GM19351 (cell line): ENCODE measurements around the gene SLC13A4.
"Not testable (repeated sequence)": the region's sequence is repeated elsewhere in the genome, so short reads cannot be mapped to it uniquely, and the experiment has no call there.

Experiments
- ATAC-seq: cut with Tn5 transposase; IDR thresholded peaks from one replicate; pipeline ENCODE4 v1.9.1; 2021; ENCODE audit warnings: mild to moderate bottlenecking, moderate library complexity; ENCODE audit not compliant: unreplicated experiment

The SLC13A4 gene

DNA sequence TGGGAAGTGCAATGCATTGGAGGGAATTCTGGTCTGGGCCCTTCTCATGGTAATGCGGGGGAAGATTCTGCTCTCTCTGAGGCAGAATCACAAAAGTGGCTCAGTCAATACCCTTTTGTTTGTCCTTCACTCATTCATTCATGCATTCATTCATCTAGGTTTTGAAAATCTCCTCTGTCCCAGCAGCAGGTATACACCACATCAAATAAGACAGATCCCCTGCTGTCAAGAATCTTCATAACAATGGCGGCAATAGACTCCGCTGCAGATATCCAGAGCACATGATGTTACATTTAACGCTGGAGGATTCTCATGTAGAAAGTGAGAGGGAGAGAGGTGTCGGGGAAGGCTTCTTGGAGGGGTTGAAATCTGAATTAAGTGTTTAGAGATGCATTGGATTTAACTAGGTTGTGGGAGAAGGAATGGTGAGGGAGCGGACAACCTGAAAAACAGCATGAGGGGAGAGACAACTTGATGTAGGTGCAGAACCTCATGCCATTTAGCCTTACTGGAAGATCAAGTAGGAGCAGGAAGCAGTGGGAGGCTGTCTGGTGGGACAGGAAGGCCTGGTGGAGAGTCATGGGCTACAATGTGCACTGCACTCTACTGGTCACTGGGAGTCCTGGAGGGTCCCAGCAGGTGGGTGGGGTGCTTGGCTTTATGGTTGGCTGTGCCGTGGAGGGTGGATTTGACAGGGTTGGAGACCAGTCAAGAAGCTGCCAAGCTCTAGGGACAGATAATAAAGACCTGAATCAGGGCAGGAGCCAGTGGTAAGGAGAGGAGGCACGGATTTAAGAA lies 25.8 kb upstream of the SLC13A4 start:
- no peak for ATAC-seq

DNA sequence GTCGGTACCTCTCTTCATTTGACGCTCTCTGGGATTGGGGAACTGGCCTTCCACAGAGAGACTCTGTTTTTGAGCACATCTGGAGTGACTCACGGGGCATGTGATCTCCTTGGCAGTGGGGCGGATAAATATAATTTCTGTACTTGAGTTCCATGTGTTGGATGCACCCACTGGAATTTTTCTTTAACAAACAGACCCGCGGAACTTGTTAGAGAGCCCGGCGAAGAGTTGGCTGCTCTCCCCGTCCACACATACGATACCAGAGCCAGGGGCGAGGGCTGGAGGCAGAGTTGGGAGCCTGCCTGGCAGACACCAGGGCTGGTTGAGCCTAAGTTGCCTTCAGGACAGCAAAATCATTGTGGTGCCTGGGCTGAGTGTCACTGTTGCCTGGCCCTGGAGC lies 20.8 kb upstream of the SLC13A4 start, which contains the start of gene FAM180A:
FAM180A (minus strand) TSS at position 44 of the 400 bp plus-strand sequence. CDS start 233 bp downstream, outside the sequence.
- ATAC-seq: no peak

DNA sequence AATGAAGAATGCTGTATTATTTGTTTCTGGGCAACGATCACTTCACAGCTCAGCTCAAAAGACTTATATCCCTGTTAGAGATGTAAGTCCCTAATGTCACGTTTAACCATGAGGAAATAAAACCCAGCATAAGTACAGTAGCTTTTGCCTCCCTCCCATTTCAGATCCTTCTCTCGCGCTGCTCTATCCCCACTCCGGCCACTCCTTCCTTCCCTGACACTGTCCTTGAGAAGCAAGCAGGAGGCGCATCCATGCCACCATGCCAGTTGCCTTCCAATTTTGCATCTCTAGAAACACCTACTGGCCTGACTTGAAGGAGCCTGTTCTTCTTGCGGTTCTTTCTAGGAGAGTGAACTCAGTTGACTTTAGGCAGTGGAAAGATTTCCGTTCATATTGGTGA lies 19.4 kb upstream of the SLC13A4 start:
- no peak for ATAC-seq

DNA sequence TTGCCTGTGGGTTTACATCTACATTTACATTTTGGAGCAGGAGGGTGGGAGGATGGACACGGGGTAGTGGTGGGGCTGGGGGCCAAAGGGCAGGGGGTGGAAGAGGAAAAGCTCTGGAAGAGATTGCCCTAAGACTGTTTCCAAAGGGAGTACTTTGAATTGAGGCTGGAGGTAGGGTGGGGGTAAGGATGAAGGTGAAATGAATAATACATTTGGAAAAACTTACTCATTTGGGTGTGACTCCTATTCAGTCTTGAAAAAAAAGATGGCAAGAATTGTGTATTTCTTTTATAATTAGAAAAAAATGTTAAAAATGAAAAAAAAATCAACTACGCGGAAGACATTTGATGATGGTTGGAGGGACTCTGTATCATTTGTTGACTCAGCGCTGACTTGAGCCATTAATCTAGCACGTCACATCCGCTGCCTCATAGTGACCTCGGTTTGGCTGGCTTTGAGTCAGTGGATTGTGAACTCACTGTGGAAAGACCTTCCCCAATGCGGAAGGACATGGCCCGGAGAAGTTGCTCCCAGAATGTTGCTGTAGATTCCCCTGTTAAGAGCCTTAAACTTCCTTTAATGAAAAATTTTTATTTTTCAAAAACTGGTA lies 17.8 kb upstream of the SLC13A4 start:
- ATAC-seq: no peak

DNA sequence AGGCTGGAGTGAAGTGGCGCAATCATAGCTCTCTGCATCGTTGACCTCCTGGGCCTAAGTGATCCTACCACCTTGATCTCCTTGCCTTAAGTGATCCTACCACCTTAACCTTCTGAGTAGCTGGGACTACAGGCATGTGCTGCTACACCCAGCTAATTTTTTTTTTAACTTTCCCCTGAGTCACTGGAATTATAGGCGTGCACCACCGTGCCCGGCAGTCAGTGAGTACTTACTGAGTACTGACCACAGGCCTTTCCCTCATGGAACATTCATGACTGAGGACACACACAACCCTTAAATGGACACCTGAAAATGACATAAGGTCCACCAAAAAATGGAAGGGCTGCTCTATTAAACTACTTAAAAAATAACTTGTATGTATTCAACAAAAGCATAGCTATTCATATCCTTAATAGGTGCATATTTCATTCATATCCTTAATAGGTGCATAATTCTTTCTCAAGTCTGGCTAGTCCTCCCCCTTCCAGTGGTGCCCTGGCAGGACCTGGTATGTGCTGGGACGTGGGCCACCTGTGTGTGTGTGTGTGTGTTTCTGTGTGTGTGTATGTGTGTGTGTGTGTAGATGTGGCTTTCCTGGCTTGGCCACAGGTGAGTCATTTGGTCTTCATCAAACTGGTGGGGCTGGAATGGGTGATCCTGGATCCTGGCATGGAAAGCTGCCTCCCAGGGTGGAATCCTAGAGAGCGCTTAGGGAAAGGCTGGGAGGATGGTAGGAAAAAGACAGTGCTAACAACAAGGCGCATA lies 17.1 kb upstream of the SLC13A4 start:
- no peak for ATAC-seq

DNA sequence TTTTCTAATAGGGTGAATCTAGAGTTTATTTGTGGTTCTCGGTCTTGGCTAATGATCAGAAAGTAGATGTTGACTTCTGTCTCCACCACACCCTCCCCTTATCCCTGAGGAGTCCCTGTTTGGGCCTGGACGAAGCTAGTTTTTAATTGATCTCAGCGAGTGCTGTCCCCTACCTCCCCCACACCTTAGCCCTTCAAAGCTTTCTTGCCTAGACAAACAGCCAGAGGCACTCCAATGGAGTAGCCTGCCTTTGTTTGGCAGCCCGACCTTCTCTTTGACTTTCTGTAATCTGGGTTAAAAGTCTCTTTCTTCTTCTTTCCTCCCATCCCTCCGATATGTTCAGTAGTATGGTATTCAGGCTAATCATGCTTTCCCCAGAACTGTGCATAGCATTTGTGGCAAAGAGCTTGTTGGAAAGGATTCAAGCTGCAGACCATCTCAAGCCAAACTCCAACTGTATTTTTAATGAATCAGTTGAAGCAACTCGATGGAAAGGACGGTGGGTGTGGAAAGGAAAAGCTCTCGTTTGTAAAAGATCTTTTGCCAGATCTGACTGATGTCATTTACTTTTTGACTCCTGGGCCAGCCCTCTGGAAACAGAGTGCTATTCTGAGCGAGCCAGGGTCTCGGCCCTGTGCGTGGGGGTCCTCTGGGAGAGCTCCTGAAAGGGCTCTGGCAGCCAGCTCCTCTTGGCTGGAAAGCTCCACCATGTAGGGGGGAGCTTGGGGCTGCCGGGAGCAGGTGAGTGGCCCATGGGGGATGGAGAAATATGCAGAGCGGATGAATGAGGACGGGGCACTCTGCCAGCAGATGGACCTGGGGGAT lies 16.1 kb upstream of the SLC13A4 start:
- ATAC-seq: no peak

DNA sequence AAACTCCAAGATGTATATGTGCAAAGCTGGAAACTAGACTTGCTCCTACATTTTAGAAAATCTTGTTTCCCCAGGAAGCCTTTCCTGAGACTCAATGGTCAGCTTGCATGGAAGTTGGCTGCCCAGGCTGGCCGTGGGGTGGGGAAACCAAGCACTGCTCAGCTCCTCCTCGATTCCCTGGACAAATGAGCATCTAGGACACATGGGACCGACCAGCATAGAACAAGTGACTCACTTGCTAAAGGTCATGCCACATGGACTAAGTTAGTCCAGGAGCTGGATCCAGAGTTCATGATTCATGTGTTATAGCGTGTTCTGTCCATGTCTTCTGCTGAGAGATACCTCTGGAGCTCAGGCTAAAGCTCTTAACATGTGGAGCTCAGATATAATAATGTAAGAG lies 14.4 kb upstream of the SLC13A4 start:
- no peak for ATAC-seq

DNA sequence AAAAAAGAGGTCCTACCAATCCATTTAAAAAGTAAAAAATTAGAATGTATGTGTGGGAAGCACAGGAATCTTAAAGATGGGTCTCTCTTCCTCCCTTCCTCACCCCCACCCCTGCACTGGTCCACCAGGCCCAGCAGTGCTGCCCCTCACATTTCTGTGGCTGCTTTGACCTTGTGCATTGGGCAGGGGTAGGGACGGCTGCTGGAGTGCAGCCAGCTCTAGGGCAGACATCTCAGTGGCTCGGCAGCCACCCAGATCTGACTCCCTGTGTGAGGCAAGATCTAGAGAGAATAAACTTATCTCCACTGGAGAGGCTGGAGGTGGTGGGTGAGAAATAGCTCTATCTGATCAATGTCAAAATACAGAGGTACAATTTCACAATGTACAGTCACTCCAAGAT lies 13.9 kb upstream of the SLC13A4 start:
- ATAC-seq: no peak

DNA sequence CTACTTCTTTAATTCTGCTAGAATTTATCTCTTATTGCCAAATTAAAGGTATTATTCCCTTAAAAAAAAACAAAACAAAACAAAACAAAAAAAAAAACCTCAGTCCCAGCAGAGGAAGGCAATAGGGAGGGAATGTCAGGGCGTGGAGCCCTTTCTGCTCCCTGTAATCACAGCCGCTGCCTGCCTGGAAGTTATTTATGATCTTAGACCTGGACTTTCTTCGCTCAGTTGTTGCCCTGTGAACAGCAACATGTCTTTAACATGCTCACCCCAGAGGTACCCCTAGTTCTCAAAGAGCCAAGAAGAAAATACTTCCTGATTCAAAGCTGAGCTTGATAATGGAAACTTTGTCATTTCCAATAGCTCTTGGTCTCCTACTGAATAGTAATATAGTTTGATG lies 12.9 kb upstream of the SLC13A4 start:
- no peak for ATAC-seq

DNA sequence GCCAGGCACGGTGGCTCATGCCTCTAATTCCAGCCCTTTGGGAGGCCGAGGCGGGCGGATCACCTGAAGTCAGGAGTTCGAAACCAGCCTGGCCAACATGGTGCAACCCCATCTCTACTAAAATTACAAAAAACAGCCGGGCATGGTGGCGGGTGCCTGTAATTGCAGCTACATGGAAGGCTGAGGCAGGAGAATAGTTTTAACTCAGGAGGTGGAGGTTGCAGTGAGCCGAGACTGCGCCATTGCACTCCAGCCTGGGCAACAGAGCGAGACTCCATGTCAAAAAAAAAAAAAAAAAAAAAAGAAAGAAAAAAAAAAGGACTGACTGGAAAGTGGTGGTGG lies 9.3 kb upstream of the SLC13A4 start:
- ATAC-seq: not testable (repeated sequence)

DNA sequence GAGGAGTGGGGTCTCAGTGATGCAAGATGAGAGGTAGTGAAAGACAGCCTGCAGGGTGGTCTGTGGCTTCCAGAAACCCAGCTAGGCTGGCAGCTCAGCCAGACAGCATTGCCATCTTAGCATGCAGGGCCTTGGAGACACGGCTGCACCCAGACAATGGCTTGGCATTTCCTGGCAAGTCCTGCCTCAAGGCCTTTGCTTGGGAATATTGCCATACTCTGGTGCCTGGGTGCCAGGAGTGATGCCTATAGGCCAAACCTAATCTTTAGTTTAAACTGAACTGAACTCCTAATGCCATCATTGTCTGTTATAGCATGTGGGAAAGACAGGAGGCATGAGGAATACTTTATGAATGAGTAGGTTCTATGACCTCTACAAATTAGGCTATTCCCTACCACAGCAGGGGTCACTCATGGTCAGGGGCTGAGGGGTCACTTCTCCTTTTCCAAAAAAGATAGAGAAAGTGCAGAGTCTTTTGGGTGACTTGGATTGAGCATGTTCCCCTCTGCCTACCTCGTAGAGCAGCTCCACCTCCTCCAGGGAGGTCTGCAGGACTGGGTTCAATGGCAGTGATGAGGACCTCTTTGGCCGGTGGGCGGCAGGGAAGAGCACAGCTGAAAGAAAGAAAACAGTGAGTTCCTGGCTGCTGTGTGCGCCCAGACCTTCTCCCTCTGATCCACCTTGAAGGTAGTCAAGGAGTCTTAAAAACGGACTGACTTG lies 8.8 kb upstream of the SLC13A4 start:
- no peak for ATAC-seq

DNA sequence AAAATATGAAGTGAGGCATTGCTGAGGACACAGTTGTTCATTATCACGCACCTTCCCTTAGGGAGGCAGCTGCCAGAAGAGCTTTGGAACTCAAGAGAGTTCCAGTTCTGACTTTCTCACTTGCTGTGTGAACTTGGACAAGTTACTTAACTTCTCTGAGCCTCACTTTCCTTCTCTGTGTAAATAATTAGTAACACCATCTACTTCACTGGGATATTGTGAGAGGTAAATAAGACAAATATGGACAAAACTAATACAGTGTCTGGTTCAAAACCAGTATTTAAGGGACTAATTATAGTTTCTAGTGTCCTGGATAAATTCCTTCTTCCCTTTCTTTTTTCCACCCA lies 6.3 kb upstream of the SLC13A4 start:
- no peak for ATAC-seq

DNA sequence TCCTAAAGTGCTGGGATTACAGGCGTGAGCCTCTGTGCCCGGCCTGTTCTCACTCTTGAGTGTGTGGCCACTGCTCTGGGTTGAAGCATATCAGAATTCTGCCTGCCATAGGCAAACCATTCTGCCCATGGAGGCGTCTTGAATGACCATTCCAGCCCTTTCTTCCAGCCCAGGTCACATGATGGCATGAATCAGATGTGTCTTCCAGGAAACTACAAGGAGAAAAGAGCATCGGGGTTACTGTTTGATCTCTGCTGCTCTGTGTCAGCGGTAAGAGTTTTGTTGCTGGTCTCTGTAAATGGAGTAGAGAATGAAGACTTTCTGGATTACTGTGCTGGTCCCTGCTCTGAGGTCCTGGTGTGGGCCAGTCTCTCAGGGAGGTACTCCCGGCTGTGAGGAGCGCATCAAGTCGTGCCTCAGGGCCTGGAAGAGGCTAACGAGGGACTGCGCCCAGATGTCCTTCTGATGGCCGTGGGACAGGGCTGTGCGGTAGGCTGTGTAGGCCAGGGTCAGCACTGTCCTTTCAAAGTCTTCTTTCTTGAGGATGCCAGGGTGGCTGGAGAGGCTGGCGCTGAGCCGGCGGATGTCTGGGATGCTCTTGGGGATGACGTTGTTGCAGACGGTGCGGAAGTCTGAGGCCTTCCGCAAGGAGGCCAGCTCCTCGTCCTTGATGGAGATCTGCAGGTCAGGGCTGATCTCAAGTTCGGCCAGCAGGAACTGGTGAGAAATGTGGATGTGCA lies 5.8 kb upstream of the SLC13A4 start:
- no peak for ATAC-seq

DNA sequence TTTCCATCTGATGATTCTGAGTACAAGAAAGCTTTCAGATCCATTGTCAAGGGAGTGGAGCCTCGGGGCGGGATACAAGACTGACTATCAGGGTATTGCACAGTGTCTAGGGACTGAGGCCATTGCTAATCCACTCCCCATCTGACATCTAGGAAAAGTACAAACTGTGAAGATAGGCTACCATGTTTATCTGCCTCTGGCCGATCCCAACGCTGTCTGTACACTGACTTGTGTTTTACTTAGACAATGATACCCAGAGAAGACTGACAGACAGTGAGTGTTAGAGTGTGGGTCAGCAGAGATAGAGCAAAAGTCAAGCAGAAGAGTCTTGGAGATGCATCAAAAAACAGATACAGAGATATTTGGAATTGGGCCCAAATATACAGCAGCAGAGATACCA lies 3.1 kb upstream of the SLC13A4 start:
- no peak for ATAC-seq

DNA sequence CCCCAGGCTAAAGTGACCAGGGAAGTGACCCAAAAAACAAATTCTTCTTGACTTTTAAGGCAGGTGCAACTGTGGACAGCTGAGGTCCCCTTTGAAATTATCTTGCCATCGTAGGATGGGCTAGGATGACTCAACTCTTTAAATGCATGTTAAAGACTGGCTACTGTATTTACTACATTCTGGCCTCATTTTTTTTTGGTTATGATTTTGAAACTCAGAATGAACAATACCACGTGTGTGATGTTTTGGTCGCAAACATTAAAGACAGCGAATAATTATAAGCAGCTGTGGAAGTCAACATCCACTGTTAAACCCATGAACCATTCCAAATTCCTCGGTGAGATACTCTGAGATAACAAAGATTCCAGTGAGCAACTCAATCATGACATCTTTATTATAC lies 1.2 kb upstream of the SLC13A4 start:
- no peak for ATAC-seq

DNA sequence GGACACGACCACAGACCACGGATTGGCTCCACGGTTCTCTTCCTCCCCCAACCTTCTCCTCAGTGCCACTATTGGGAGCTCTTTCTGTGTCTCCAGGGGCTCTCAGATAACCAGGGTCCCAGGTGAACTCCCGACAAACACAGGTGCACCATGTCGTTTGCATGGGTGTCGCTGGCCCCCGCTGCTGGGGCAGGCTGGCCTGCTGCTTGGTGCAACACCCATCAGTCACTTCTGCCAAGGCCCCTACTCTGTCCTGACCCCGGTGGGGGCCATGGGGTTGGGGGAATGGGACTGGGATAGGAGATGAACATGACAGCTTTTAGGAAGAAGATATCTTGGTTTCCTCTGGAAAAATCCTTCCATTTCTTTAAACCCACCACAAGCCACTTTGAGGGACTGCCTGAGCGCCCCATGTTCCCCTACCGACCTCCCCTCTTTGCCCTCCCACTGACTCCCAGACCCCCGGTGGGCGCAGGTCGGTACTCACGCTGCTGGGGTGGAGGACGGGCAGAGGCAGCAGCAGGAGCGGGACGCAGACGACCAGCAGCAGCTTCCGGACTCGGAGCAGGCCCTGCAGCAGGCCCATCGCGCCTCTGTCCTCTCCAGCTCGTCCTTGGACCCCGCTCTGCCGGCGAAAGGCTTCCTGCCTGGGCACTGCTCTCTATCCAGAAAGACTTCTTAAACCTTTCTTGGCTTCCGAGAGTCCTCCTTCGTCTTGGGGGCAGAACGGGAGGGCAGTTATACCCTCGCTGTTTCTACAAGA lies 894 bp downstream of the SLC13A4 start:
- no peak for ATAC-seq

DNA sequence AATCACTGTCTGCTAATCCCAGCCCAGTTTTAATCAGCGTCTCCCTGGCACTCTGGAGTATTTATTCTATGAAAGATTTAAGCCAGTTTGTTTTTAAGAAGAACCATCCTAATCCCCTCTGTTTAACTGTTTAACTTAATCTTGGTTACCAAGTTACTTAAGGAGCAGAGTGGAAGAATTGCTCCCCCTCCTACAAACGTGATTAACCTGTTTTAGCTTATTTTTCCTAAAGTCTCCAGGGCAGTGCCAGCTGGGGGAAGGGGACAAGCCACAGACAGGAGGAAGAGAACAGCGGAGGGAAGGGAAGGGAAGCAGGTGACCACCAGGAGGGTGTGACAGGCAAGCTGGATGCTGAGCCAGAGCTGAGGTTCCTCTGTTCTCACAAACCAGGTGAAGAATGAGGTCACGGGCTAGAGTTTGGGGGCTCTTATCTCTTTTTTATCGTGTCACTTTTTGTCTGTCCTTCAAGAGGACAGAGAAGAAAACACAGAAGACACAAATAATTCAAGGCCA lies 1.7 kb downstream of the SLC13A4 start:
- ATAC-seq: no peak

DNA sequence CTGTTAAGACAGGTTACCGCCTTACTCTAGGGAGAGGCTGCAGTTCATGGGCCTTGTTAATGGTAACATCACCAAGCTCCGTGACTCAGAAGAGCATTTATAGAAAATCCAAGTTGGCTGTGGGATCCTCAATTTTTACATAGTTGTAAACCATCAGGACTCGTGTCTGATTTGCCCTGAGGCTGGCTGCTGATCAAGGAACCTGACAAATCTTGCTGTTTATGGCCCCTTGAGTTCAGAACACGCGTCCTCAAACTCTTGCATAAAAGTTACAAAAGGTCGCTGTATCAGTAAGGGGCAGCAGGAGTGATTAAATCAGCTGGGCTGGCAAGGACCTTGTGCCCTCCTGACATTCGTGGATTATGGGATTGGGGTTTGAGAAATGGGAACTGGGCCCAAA lies 4.6 kb downstream of the SLC13A4 start:
- ATAC-seq: no peak
